ENCODE data around the gene CHST2.

DNA sequence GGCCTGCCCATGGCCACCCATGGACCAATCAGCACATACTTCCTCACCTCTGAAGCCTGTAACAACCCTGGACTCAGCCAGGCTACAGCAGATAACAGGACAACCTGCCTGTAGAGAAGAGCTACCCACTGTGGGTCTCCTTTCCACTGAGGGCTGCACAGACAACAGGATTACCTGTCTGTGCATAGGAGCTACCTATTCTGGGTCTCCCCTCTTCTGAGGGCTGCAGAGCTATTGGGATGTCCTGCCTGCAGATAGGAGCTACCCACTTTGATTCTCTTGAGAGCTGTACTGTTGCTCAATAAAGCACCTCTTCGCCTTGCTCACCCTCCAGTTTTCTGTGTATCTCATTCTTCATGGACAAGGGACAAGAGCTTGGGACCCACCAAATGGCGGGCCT is 23.8 kb upstream of the CHST2 start:
- TF ChIP-seq, protein P1, sequence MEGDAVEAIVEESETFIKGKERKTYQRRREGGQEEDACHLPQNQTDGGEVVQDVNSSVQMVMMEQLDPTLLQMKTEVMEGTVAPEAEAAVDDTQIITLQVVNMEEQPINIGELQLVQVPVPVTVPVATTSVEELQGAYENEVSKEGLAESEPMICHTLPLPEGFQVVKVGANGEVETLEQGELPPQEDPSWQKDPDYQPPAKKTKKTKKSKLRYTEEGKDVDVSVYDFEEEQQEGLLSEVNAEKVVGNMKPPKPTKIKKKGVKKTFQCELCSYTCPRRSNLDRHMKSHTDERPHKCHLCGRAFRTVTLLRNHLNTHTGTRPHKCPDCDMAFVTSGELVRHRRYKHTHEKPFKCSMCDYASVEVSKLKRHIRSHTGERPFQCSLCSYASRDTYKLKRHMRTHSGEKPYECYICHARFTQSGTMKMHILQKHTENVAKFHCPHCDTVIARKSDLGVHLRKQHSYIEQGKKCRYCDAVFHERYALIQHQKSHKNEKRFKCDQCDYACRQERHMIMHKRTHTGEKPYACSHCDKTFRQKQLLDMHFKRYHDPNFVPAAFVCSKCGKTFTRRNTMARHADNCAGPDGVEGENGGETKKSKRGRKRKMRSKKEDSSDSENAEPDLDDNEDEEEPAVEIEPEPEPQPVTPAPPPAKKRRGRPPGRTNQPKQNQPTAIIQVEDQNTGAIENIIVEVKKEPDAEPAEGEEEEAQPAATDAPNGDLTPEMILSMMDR (IDR thresholded peaks at IDR 0.05; ENCODE audit: low read depth, low read length, missing input control) = no peak
- TF ChIP-seq GABPA (IDR thresholded peaks at IDR 0.05 in 1 of 2, conservative IDR thresholded peaks at IDR 0.05 in 1 of 2) = no peak
- TF ChIP-seq RAD21 (IDR thresholded peaks at IDR 0.05) = no peak
- TF ChIP-seq, protein P2, sequence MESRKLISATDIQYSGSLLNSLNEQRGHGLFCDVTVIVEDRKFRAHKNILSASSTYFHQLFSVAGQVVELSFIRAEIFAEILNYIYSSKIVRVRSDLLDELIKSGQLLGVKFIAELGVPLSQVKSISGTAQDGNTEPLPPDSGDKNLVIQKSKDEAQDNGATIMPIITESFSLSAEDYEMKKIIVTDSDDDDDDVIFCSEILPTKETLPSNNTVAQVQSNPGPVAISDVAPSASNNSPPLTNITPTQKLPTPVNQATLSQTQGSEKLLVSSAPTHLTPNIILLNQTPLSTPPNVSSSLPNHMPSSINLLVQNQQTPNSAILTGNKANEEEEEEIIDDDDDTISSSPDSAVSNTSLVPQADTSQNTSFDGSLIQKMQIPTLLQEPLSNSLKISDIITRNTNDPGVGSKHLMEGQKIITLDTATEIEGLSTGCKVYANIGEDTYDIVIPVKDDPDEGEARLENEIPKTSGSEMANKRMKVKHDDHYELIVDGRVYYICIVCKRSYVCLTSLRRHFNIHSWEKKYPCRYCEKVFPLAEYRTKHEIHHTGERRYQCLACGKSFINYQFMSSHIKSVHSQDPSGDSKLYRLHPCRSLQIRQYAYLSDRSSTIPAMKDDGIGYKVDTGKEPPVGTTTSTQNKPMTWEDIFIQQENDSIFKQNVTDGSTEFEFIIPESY (IDR thresholded peaks at IDR 0.05) = no peak
- TF ChIP-seq, protein P3, sequence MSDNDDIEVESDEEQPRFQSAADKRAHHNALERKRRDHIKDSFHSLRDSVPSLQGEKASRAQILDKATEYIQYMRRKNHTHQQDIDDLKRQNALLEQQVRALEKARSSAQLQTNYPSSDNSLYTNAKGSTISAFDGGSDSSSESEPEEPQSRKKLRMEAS (IDR thresholded peaks at IDR 0.05) = no peak
- no peak for TF ChIP-seq JUND (IDR thresholded peaks at IDR 0.05)
- no peak for TF ChIP-seq YY1 (IDR thresholded peaks at IDR 0.05)
- TF ChIP-seq TAF1 (conservative IDR thresholded peaks at IDR 0.05) = no peak
- TF ChIP-seq, protein P4, sequence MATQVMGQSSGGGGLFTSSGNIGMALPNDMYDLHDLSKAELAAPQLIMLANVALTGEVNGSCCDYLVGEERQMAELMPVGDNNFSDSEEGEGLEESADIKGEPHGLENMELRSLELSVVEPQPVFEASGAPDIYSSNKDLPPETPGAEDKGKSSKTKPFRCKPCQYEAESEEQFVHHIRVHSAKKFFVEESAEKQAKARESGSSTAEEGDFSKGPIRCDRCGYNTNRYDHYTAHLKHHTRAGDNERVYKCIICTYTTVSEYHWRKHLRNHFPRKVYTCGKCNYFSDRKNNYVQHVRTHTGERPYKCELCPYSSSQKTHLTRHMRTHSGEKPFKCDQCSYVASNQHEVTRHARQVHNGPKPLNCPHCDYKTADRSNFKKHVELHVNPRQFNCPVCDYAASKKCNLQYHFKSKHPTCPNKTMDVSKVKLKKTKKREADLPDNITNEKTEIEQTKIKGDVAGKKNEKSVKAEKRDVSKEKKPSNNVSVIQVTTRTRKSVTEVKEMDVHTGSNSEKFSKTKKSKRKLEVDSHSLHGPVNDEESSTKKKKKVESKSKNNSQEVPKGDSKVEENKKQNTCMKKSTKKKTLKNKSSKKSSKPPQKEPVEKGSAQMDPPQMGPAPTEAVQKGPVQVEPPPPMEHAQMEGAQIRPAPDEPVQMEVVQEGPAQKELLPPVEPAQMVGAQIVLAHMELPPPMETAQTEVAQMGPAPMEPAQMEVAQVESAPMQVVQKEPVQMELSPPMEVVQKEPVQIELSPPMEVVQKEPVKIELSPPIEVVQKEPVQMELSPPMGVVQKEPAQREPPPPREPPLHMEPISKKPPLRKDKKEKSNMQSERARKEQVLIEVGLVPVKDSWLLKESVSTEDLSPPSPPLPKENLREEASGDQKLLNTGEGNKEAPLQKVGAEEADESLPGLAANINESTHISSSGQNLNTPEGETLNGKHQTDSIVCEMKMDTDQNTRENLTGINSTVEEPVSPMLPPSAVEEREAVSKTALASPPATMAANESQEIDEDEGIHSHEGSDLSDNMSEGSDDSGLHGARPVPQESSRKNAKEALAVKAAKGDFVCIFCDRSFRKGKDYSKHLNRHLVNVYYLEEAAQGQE (IDR thresholded peaks at IDR 0.05) = no peak
- TF ChIP-seq HNF4A (conservative IDR thresholded peaks at IDR 0.05) = no peak
- no peak for TF ChIP-seq RXRA (IDR thresholded peaks at IDR 0.05)
- TF ChIP-seq SP1 (IDR thresholded peaks at IDR 0.05) = no peak

Measured in liver (tissue), 3 donors.